Transverse colon (tissue), 4 donors: ENCODE data around the gene GK. TPM values are rescaled to one million over a fixed set of nuclear protein-coding genes. Genes with fewer than 3 reads are reported as not detected.

Experiments used
- DNase-seq: peaks from one replicate; pipeline ENCODE4 v3.0.0-alpha.2; 2019
- H3K27ac ChIP-seq, 4 donors: fragments of 200-600 bp; sonication (generic); 2 replicates each; pipeline ENCODE4 v1.5.1; 2016 to 2018; ENCODE audit warnings: inconsistent platforms in 4 of 4
- H3K27me3 ChIP-seq: fragments of 200-600 bp; sonication (generic); 2 replicates; pipeline ENCODE4 v1.5.1; 2017; ENCODE audit warnings: inconsistent platforms
- H3K36me3 ChIP-seq, 4 donors: fragments of 200-600 bp; sonication (generic); 2 replicates each; pipeline ENCODE4 v1.5.1; 2017 to 2019; ENCODE audit warnings: inconsistent platforms in 4 of 4
- H3K4me1 ChIP-seq, 4 donors: fragments of 200-600 bp; sonication (generic); 2 replicates each; pipeline ENCODE4 v1.5.1; 2017 to 2020; ENCODE audit warnings: inconsistent platforms in 4 of 4
- H3K4me3 ChIP-seq, 4 donors: fragments of 200-600 bp; sonication (generic); 1 replicate in 1 of 4; 2 replicates in 3 of 4; pipeline versions ENCODE4 v1.5.1 to v1.6.1; 2017 to 2019; ENCODE audit warnings: inconsistent platforms in 4 of 4
- H3K9me3 ChIP-seq, 2 donors: fragments of 200-600 bp; sonication (generic); 2 replicates each; pipeline ENCODE4 v1.5.1; 2017 to 2019; ENCODE audit warnings: inconsistent platforms in 2 of 2
- CTCF ChIP-seq, 5 experiments: fragments of 200-600 bp in 3 of 5; fragments of 450-650 bp in 2 of 5; sonication (generic) in 3 of 5; IDR thresholded peaks; 1 replicate in 2 of 5; 2 replicates in 3 of 5; pipeline ENCODE4 v1.5.1; 2016 to 2017; ENCODE audit warnings: antibody characterized with exemption in 5 of 5, inconsistent platforms in 3 of 5, mild to moderate bottlenecking in 2 of 5, moderate library complexity in 1 of 5
- EP300 ChIP-seq: sonication (generic); formaldehyde crosslinking; IDR thresholded peaks from one replicate; pipeline ENCODE4 v1.6.1; 2017; ENCODE audit warnings: antibody characterized with exemption, low read depth
- POLR2A ChIP-seq: fragments of 450-650 bp; IDR thresholded peaks from one replicate; pipeline ENCODE4 v1.6.1; 2016; ENCODE audit warnings: antibody characterized with exemption, mild to moderate bottlenecking, moderate library complexity
- POLR2AphosphoS5 ChIP-seq, 3 donors: sonication (generic); formaldehyde crosslinking; IDR thresholded peaks; one replicate each; pipeline ENCODE4 v1.6.1; 2016; ENCODE audit warnings: antibody characterized with exemption in 3 of 3
- WGBS, 2 donors: methylation state at CpG; one replicate each; pipeline ENCODE4 v1.1.5; 2018; ENCODE audit warnings: low coverage in 1 of 2; 5-methylcytosine and 5-hydroxymethylcytosine counted together
- in situ Hi-C, 4 donors: fragments of 200-750 bp; cut with MboI; loops; one replicate each; pipeline versions ENCODE4 v1.15.0 to v1.15.1; 2017; ENCODE audit warnings: low sequenced_read_pairs in 3 of 4, low pct_ligation_motif_present in 1 of 4, low pct_unique_long_range_greater_than_20kb in 1 of 4
- intact Hi-C: fragments of 100-400 bp; cut with DNase I; formaldehyde crosslinking; loops from one replicate; pipeline ENCODE4 v1.15.1; 2023; ENCODE audit warnings: low total_unique reads
- total RNA-seq, 4 donors: library from RNA; depleted of rRNA; stranded (reverse); fragments of >200 nt; gene quantifications; one replicate each; pipeline ENCODE4 v1.1.0, GENCODE V29; 2016

The GK gene
- total RNA-seq, 4 donors from 2014 or later: 2.2 to 30.2 (median 19.6) TPM

- in situ Hi-C loops: no loop called here
- intact Hi-C loops: no loop called here
- H3K4me1 ChIP-seq: no peaks in the 10 kb centered on the region
Measured at GRCh38 chrX:30734782-30735181, 81.6 kb downstream of the GK start.

GRCh38 chrX:30735839-30736238, 82.6 kb downstream of the GK start:
- Histone ChIP-seq H3K27me3 (no peaks in the 10 kb centered on the region), H3K27ac (no peak overlapping the region), H3K36me3 (no peaks in the 10 kb centered on the region), H3K4me3 (no peak overlapping the region), H3K4me1 (no peaks in the 10 kb centered on the region), H3K9me3 (no peaks in the 10 kb centered on the region)
- in situ Hi-C loops: no loop called here
- TF ChIP-seq EP300 (no peak), POLR2AphosphoS5 (IDR thresholded peaks at IDR 0.05) (no peak), CTCF (IDR thresholded peaks at IDR 0.05) (peak; percentile 39 to 62 (median 55)), POLR2A (no peak)
- WGBS, 2 donors: 12% methylated on average over 6 of the region's 6 CpGs; no CpG with 5 or more reads in 1 of the 2 donors
- intact Hi-C loops: no loop called here
- DNase-seq: peak; percentile 72

More at GRCh38 chrX:30734782-30735181, 81.6 kb downstream of the GK start:
- Histone ChIP-seq H3K9me3 (no peaks in the 10 kb centered on the region), H3K36me3 (no peaks in the 10 kb centered on the region), H3K4me3 (no peak overlapping the region), H3K27me3 (no peaks in the 10 kb centered on the region), H3K27ac (no peak overlapping the region)
- 54% methylated on average over 3 of the region's 3 CpGs; no CpG with 5 or more reads in 1 of the 2 donors for WGBS, 2 donors
- no peak for DNase-seq
- TF ChIP-seq POLR2A (no peak), POLR2AphosphoS5 (IDR thresholded peaks at IDR 0.05) (no peak), CTCF (IDR thresholded peaks at IDR 0.05) (no peak), EP300 (no peak)

- Histone ChIP-seq H3K9me3 (no peaks in the 10 kb centered on the region), H3K4me3 (no peak overlapping the region), H3K27ac (no peak overlapping the region), H3K36me3 (no peaks in the 10 kb centered on the region), H3K4me1 (no peaks in the 10 kb centered on the region), H3K27me3 (no peaks in the 10 kb centered on the region)
- intact Hi-C loops (no loop called here), in situ Hi-C loops (no loop called here)
- DNase-seq: no peak
- WGBS, 2 donors: 56 to 100% methylated on average over 1 to 3 of the region's 3 CpGs
- TF ChIP-seq POLR2AphosphoS5 (IDR thresholded peaks at IDR 0.05) (no peak), CTCF (IDR thresholded peaks at IDR 0.05) (no peak), POLR2A (no peak), EP300 (no peak)
Measured at GRCh38 chrX:30741545-30741944, 88.3 kb downstream of the GK start.

- no peak for TF ChIP-seq CTCF (IDR thresholded peaks at IDR 0.05)
- in situ Hi-C loops: no loop called here
Measured at GRCh38 chrX:30748342-30748960, 95.2 kb downstream of the GK start.

More at GRCh38 chrX:30748342-30748960, 95.2 kb downstream of the GK start:
- no peak for DNase-seq
- H3K27me3 ChIP-seq: no peaks in the 10 kb centered on the region
- H3K27ac ChIP-seq: no peak overlapping the region
- H3K9me3 ChIP-seq: no peaks in the 10 kb centered on the region
- no peaks in the 10 kb centered on the region for H3K4me1 ChIP-seq
- intact Hi-C loops: no loop called here
- H3K4me3 ChIP-seq: no peak overlapping the region
- 53 to 75% methylated on average over 8 to 11 of the region's 11 CpGs for WGBS, 2 donors
- no peaks in the 10 kb centered on the region for H3K36me3 ChIP-seq
